Measurements from ENCODE around the gene ZCCHC14.
"Not testable (repeated sequence)": the region's sequence is repeated elsewhere in the genome, so short reads cannot be mapped to it uniquely, and the experiment has no call there.

ZCCHC14 gene

GRCh38 chr16:87523605-87524004 is 30.8 kb upstream of the ZCCHC14 start:
- DNase-seq = not testable (repeated sequence)

GRCh38 chr16:87521764-87522163 is 28.9 kb upstream of the ZCCHC14 start:
- not testable (repeated sequence) for DNase-seq

GRCh38 chr16:87519170-87519569 is 26.3 kb upstream of the ZCCHC14 start:
- DNase-seq = not testable (repeated sequence)

DNA sequence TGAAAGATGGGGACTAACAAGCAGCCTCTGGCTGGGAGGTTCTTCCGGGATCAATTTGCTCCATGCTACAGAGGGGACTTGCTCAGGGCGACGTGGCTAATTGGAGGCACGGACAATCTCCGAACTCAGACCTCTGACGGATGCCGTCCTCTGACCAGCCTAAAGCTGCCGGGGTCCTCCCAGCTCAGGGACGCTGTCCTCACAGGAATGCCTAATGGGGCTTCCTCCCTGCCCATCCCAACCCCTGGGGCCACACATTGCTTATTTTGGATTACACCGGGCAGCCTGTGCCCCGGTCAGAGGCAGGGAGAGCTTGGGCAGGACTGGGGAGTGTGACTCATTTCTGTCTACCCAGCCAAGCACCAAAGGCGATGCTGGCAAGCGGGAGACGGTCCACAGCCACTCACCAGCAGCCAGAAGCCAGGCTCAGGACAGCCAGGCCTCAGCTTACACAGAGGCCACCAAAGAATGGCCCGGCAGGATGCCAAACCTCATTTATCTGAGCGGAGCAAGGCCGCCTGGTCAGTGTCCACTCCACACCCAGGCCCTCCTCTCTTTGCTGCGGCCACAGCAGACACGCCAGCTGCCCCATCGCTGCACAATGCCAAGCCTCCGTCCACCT is 25.7 kb upstream of the ZCCHC14 start:
- not testable (repeated sequence) for DNase-seq

GRCh38 chr16:87517610-87518429 is 25.0 kb upstream of the ZCCHC14 start:
- DNase-seq = not testable (repeated sequence)

GRCh38 chr16:87516361-87516760 is 23.5 kb upstream of the ZCCHC14 start:
- DNase-seq = no peak

DNA sequence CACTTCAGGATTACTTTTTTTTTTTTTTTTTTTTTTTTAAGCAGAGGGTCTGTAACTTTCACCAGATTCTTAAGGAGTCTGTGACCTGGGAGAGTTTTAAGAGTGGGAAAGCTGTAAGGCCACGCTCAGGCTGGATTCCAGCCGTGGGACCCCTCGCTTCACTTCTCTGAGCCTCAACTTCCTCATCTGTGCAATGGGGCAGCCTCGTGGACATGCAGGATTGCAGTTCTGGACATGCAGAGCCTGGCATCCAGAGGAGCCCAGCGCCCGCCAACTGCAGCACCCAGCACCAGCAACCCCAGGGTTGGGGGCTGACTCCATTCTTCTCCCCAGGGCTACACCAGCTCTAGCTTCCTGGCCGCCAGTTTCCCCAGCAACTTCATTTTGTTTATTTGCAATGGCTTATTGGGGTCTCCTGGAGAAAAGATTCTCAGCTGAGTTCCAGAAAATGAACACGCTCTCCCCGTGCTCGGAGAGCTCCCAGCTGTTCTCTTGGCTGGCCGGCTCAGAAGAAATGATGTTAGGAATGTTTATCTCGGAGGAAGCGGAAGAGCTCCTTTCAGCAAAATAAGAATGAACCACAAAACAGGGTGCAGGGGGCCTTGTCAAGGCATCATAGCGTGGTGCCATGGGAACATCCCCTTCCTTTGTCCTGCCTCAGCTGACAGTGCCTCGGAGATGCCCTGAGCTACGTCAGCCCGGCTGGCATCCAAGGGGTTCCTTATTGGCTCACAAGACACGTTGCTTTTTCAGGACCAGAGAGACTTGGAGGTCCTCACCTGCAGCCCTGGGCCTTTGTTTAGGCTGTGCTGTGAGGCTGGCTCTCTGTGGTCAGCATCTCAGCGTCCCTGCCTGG is 22.9 kb upstream of the ZCCHC14 start:
- DNase-seq = no peak

- not testable (repeated sequence) for DNase-seq
Measured at GRCh38 chr16:87509778-87510177, 17.0 kb upstream of the ZCCHC14 start.

- no peak for DNase-seq
Measured at GRCh38 chr16:87507351-87508069, 14.7 kb upstream of the ZCCHC14 start.

- no peak for DNase-seq
Measured at GRCh38 chr16:87506423-87507350, 13.9 kb upstream of the ZCCHC14 start.

DNA sequence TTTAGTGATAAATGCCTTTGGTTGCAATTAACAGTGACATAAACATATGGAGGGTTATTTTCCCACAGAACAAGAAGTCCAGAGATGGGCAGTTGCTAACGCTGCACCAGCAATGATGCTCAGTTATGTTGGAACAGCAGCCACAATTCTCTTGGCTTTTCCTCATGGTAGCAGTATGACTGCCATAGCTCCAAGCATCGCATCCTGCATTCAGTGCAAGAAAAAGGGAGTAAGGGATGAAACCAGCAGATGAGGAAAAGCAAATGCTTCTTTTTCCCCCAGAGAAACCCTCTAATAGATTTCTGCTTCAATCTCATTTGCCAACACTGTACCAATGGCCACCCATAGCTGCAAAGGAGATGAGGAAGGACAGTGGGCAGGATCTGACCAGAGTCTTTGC is 13.0 kb upstream of the ZCCHC14 start:
- DNase-seq = no peak

- not testable (repeated sequence) for DNase-seq
Measured at GRCh38 chr16:87503232-87503937, 10.6 kb upstream of the ZCCHC14 start.

DNA sequence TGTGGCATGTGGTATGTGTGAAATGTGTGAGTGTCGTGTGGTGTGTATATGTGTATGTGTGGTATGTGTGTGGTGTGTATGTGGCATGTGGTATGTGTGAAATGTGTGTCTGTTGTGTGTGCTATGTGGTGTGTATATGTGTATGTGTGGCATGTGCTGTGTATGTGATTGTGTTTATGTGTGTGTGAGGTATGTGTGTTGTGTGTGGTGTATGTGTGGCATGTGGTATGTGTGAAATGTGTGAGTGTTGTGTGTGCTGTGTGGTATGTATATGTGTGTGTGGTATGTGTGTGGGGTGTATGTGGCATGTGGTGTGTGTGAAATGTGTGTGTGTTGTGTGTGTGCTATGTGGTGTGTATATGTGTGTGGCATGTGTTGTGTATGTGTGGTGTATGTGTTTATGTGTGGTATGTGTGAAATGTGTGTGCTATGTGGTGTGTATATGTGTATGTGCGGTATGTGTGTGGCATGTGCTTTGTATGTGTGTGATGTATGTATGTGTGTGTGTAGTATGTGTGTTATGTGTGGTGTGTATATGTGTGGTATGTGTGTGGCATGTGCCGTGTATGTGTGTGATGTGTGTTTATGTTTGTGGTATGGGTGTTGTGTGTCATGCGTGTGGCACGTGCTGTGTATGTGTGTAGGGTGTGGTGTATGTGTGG is 9.6 kb upstream of the ZCCHC14 start:
- DNase-seq = no peak

- DNase-seq = no peak
Measured at GRCh38 chr16:87501117-87501516, 8.3 kb upstream of the ZCCHC14 start.

GRCh38 chr16:87499189-87499486 is 6.3 kb upstream of the ZCCHC14 start:
- DNase-seq = no peak

- DNase-seq = no peak
Measured at GRCh38 chr16:87498324-87499188, 5.7 kb upstream of the ZCCHC14 start.

- DNase-seq = not testable (repeated sequence)
Measured at GRCh38 chr16:87497767-87498290, 5.0 kb upstream of the ZCCHC14 start.

GRCh38 chr16:87497023-87497766 is 4.4 kb upstream of the ZCCHC14 start:
- DNase-seq = not testable (repeated sequence)

- no peak for DNase-seq
Measured at GRCh38 chr16:87496447-87496801, 3.6 kb upstream of the ZCCHC14 start.

Data from activated CD4-positive, alpha-beta T cell treated with anti-CD3 and anti-CD28 coated beads, Interleukin-2, amount 50 U/mL, for 4 hours (primary cell).